ENCODE data around the gene OTC. TPM values are rescaled to one million over a fixed set of nuclear protein-coding genes. Genes with fewer than 3 reads are reported as not detected.

Gene OTC
- total and polyA plus RNA-seq, 11 donors = 0.08 TPM; not detected in 10

- intact Hi-C loops (cut with DNase I) = no loop called here
- no peak for DNase-seq
- H3K27ac ChIP-seq = no peak overlapping the region
- no peaks in the 10 kb centered on the region for H3K4me1 ChIP-seq
- WGBS, 4 donors = 69 to 88% (median 79%) methylated on average over 6 of the region's 6 CpGs
- no peaks in the 10 kb centered on the region for H3K9me3 ChIP-seq
- no peaks in the 10 kb centered on the region for H3K36me3 ChIP-seq
- no peak for TF ChIP-seq CTCF (IDR thresholded peaks at IDR 0.05)
- TF ChIP-seq POLR2A (IDR thresholded peaks at IDR 0.05) = no peak
- H3K4me3 ChIP-seq = no peak overlapping the region
- ATAC-seq = no peak
- peaks cover 0 to 13% (median 0%) of the 10 kb centered on the region in 9 donors for H3K27me3 ChIP-seq
Measured at GRCh38 chrX:38400389-38400910, 48.0 kb downstream of the OTC start.

GRCh38 chrX:38402118-38402517 is 49.7 kb downstream of the OTC start:
- Histone ChIP-seq H3K36me3 (no peaks in the 10 kb centered on the region), H3K27me3 (peaks cover 0 to 17% (median 0%) of the 10 kb centered on the region in 9 donors), H3K4me3 (no peak overlapping the region), H3K27ac (no peak overlapping the region), H3K4me1 (no peaks in the 10 kb centered on the region), H3K9me3 (no peaks in the 10 kb centered on the region)
- intact Hi-C loops (cut with DNase I) = no loop called here
- ATAC-seq (no peak), DNase-seq (no peak)
- TF ChIP-seq CTCF (IDR thresholded peaks at IDR 0.05) = no peak
- TF ChIP-seq POLR2A (IDR thresholded peaks at IDR 0.05) = no peak

- no peak for DNase-seq
- 89 to 95% (median 92%) methylated on average over 1 of the region's 1 CpG for WGBS, 4 donors
Measured at GRCh38 chrX:38403834-38404233, 51.4 kb downstream of the OTC start.

GRCh38 chrX:38407126-38407525 is 54.7 kb downstream of the OTC start:
- Histone ChIP-seq H3K4me3 (no peak overlapping the region), H3K36me3 (no peaks in the 10 kb centered on the region), H3K9me3 (no peaks in the 10 kb centered on the region), H3K4me1 (no peaks in the 10 kb centered on the region), H3K27me3 (peaks cover 0 to 31% (median 0%) of the 10 kb centered on the region in 9 donors), H3K27ac (no peak overlapping the region)
- intact Hi-C loops (cut with DNase I) = no loop called here
- no peak for ATAC-seq
- TF ChIP-seq CTCF (IDR thresholded peaks at IDR 0.05) = no peak
- TF ChIP-seq POLR2A (IDR thresholded peaks at IDR 0.05) = no peak
- 26 to 50% (median 45%) methylated on average over 4 of the region's 4 CpGs for WGBS, 4 donors
- no peak for DNase-seq

More at GRCh38 chrX:38403834-38404233, 51.4 kb downstream of the OTC start:
- intact Hi-C loops (cut with DNase I) = no loop called here
- no peaks in the 10 kb centered on the region for H3K9me3 ChIP-seq
- H3K4me1 ChIP-seq = no peaks in the 10 kb centered on the region
- H3K27me3 ChIP-seq = peaks cover 0 to 19% (median 0%) of the 10 kb centered on the region in 9 donors
- H3K4me3 ChIP-seq = no peak overlapping the region
- no peak overlapping the region for H3K27ac ChIP-seq
- TF ChIP-seq CTCF (IDR thresholded peaks at IDR 0.05) (no peak), POLR2A (IDR thresholded peaks at IDR 0.05) (no peak)
- no peaks in the 10 kb centered on the region for H3K36me3 ChIP-seq
- ATAC-seq = no peak

Data from heart left ventricle (tissue), 16 donors.